Lower leg skin (tissue), 4 donors: ENCODE measurements around the gene SLC5A3. TPM values are rescaled to one million over a fixed set of nuclear protein-coding genes. Genes with fewer than 3 reads are reported as not detected.

Source experiments
- DNase-seq, 2 donors: peaks; one replicate each; pipeline ENCODE4 v3.0.0-alpha.2; 2019; ENCODE audit warnings: low spot score in 2 of 2
- H3K4me3 ChIP-seq: fragments of 200-600 bp; sonication (generic); 2 replicates; pipeline ENCODE4 v1.5.1; 2017; ENCODE audit warnings: mild to moderate bottlenecking, low read depth; ENCODE audit not compliant: poor library complexity, severe bottlenecking
- CTCF ChIP-seq, 3 donors: fragments of 450-650 bp; IDR thresholded peaks; one replicate each; pipeline ENCODE4 v1.5.1; 2016; ENCODE audit warnings: antibody characterized with exemption in 3 of 3, mild to moderate bottlenecking in 3 of 3, moderate library complexity in 2 of 3
- POLR2A ChIP-seq, 2 donors: fragments of 450-650 bp; IDR thresholded peaks; one replicate each; pipeline ENCODE4 v1.6.1; 2016 to 2017; ENCODE audit warnings: antibody characterized with exemption in 2 of 2, mild to moderate bottlenecking in 1 of 2, moderate library complexity in 1 of 2
- WGBS, 2 donors: methylation state at CpG; one replicate each; pipeline ENCODE4 v1.1.5; 2018; 5-methylcytosine and 5-hydroxymethylcytosine counted together
- intact Hi-C: fragments of 100-400 bp; cut with DNase I; formaldehyde crosslinking; loops from one replicate; pipeline ENCODE4 v1.15.0; 2023; ENCODE audit warnings: low total_unique reads
- total RNA-seq, 4 donors: library from RNA; depleted of rRNA; stranded (reverse); fragments of >200 nt; gene quantifications; one replicate each; pipeline ENCODE4 v1.1.0, GENCODE V29; 2016

The SLC5A3 gene
- total RNA-seq, 4 donors from 2014 or later, result 12.8 to 33.3 (median 28.6) TPM

- intact Hi-C loops, result no loop called here
- DNase-seq, result no peak
- TF ChIP-seq CTCF (IDR thresholded peaks at IDR 0.05), result no peak
- no peak for TF ChIP-seq POLR2A (IDR thresholded peaks at IDR 0.05)
- H3K4me3 ChIP-seq, result no peak overlapping the region
- whole genome bisulfite sequencing, 2 donors, result 71 to 89% methylated on average over 1 of the region's 1 CpG
These were observed 4.5 kb downstream of the SLC5A3 start for GRCh38 chr21:34077888-34078287.

DNA sequence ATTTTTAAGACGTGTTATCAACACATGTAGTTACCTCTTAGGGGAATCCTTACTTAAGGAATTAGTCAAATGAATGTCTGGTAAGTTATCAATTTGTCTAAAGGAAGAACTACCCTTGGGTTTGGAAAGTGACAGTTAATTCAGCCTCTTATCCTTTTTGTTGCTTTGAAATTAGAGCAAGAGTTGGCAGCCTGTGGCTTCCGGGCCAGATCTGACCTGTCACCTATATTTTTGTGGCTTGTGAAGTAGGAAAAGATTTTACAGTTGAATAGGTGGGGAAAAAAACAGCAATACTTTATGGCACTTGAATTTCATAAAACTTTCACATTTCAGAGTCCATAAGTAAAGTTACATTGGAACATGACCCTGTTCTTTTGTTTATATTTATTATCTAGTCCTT, 5.5 kb downstream of the SLC5A3 start:
- TF ChIP-seq CTCF (IDR thresholded peaks at IDR 0.05) (no peak), POLR2A (IDR thresholded peaks at IDR 0.05) (no peak)
- H3K4me3 ChIP-seq, result no peak overlapping the region
- no peak for DNase-seq
- WGBS, 2 donors, result 43 to 50% methylated on average over 2 of the region's 2 CpGs
- intact Hi-C loops, result no loop called here

DNA sequence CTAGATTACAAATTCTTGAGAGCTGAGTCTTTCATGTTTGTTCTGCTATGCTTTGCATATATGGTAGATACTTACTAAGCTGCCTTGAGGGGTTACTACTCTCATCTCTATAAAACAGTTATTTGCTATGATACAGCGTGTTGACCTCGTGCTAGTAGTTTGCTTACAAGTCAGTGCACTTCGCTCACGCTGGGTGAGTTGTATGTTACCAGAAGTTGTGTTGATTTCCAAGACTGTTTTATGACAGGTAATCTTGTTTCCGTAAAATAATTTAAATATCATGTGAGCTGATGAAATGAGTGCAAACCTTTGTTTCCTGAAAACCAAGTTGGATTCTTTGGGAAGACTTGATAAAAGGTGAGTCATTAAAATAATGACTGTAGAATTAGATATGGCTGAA, 7.3 kb downstream of the SLC5A3 start:
- intact Hi-C loops, result no loop called here
- no peak for DNase-seq
- TF ChIP-seq POLR2A (IDR thresholded peaks at IDR 0.05) (no peak), CTCF (IDR thresholded peaks at IDR 0.05) (no peak)
- no peak overlapping the region for H3K4me3 ChIP-seq
- 89 to 91% methylated on average over 5 of the region's 5 CpGs for WGBS, 2 donors

DNA sequence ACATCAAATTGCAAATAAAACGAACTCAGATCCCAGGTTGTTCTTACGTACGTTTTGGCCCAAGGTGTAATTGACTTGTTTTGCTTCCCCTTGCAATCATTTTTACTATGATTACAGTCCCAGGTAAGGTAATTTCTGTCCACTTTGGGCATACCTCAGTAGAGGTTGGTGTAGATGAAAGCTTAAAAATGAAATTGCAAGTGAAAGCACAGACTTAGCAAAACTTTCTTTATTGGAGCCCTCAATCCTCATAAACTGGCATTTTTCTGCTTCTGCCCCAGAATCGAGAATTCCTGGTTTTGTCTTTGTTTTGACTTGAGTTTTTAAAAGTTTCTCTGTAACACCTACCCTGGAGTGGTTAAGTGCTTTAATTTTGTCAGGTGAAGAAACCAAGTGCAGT, 9.4 kb downstream of the SLC5A3 start:
- DNase-seq, result no peak
- WGBS, 2 donors, result 67 to 69% methylated on average over 4 of the region's 4 CpGs
- no peak overlapping the region for H3K4me3 ChIP-seq
- TF ChIP-seq CTCF (IDR thresholded peaks at IDR 0.05) (no peak), POLR2A (IDR thresholded peaks at IDR 0.05) (no peak)
- intact Hi-C loops, result no loop called here

GRCh38 chr21:34083357-34083756, 10.0 kb downstream of the SLC5A3 start:
- WGBS, 2 donors, result 77 to 86% methylated on average over 3 of the region's 3 CpGs
- no peak for TF ChIP-seq POLR2A (IDR thresholded peaks at IDR 0.05)
- TF ChIP-seq CTCF (IDR thresholded peaks at IDR 0.05), result no peak
- intact Hi-C loops, result no loop called here
- no peak overlapping the region for H3K4me3 ChIP-seq
- no peak for DNase-seq

DNA sequence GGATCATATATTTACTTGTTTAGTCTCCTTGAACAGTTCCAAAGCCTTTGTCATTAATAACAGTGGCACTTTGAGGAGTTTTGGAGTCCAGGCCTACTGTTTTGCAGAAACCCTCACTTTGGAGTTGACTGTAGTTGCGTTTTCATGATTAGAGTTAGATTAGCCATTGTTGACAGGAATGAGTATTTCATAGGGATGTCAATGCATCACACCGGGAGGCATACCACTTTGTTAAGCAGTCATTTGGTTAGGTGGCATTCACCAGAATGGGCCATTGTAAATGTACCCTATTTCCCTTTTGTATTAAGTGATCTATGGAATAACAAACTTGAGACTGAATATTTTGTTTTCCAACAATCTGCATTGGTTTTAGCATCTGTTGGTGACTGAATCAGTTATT, 11.8 kb downstream of the SLC5A3 start:
- TF ChIP-seq POLR2A (IDR thresholded peaks at IDR 0.05), result no peak
- no peak for TF ChIP-seq CTCF (IDR thresholded peaks at IDR 0.05)
- no peak for DNase-seq
- intact Hi-C loops, result no loop called here
- H3K4me3 ChIP-seq, result no peak overlapping the region
- 92 to 96% methylated on average over 2 of the region's 2 CpGs for WGBS, 2 donors
